Liver (tissue), 3 donors: Measurements from ENCODE around the gene STK33.

Source experiments
- EGR1 ChIP-seq, 2 donors: IDR thresholded peaks; 2 replicates each; pipeline ENCODE4 v1.6.1; 2016 to 2018; ENCODE audit warnings: antibody characterized with exemption in 2 of 2, low read depth in 2 of 2
- GABPA ChIP-seq, 2 donors: IDR thresholded peaks in 1 of 2; conservative IDR thresholded peaks in 1 of 2; 2 replicates each; pipeline ENCODE4 v1.6.1; 2016; ENCODE audit warnings: antibody characterized with exemption in 2 of 2, mild to moderate bottlenecking in 1 of 2, moderate library complexity in 1 of 2
- NR2F2 ChIP-seq: IDR thresholded peaks from 2 replicates; pipeline ENCODE4 v1.6.1; 2016; ENCODE audit warnings: antibody characterized with exemption
- SP1 ChIP-seq: IDR thresholded peaks from 2 replicates; pipeline ENCODE4 v1.6.1; 2018; ENCODE audit warnings: antibody characterized with exemption, mild to moderate bottlenecking
- TAF1 ChIP-seq: conservative IDR thresholded peaks from 2 replicates; pipeline ENCODE4 v1.6.1; 2016; ENCODE audit warnings: antibody characterized with exemption, mild to moderate bottlenecking
- TF ChIP-seq, protein P1 (sequence below): fragments of 150-350 bp; IDR thresholded peaks from 2 replicates; pipeline ENCODE4 v1.5.1; 2017; ENCODE audit warnings: improper control_type of control experiment, low read depth, low read length; ENCODE audit not compliant: missing input control
- TF ChIP-seq, protein P2 (sequence below): IDR thresholded peaks from 2 replicates; pipeline ENCODE4 v1.6.1; 2016; ENCODE audit warnings: antibody characterized with exemption
- donor health status: healthy.
- donor health status: healthy.

DNA sequence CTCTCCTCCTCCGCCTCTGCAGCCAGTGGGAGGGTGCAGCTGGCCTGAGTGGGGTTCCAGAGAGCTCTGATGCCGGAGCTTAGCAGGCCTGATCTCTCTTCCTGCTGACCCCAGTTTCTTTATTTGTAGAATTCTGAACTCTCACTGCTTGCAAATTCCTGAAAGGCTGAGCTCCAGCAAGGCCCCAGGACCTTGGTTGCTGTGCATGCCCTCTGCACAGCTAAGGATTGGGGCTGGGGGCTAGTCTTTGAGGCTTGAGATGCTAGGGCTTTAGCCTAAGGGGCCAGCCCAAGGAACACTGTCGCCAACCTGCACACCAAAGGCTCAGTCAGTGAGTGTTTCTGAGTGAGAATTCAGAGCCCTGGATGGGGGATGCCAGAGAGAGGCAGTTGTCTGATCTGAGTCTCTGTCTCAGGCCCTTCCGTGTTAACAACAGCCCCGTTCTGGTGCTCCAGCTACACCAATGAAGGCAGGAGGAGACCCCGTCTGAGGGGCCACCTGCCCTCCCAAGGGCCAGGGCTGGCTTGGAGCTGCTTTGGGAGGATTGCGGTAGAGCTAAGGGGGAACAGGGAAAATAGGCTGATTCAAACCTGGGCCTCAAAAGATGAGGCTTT, 224.3 kb downstream of the STK33 start:
- TF ChIP-seq, protein P1, sequence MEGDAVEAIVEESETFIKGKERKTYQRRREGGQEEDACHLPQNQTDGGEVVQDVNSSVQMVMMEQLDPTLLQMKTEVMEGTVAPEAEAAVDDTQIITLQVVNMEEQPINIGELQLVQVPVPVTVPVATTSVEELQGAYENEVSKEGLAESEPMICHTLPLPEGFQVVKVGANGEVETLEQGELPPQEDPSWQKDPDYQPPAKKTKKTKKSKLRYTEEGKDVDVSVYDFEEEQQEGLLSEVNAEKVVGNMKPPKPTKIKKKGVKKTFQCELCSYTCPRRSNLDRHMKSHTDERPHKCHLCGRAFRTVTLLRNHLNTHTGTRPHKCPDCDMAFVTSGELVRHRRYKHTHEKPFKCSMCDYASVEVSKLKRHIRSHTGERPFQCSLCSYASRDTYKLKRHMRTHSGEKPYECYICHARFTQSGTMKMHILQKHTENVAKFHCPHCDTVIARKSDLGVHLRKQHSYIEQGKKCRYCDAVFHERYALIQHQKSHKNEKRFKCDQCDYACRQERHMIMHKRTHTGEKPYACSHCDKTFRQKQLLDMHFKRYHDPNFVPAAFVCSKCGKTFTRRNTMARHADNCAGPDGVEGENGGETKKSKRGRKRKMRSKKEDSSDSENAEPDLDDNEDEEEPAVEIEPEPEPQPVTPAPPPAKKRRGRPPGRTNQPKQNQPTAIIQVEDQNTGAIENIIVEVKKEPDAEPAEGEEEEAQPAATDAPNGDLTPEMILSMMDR: no peak
- TF ChIP-seq TAF1 (no peak), EGR1 (IDR thresholded peaks at IDR 0.05; ENCODE audit: low read depth in 2 of 2) (no peak), SP1 (no peak), GABPA (IDR thresholded peaks at IDR 0.05 in 1 of 2, conservative IDR thresholded peaks at IDR 0.05 in 1 of 2) (no peak), NR2F2 (no peak)
- TF ChIP-seq, protein P2, sequence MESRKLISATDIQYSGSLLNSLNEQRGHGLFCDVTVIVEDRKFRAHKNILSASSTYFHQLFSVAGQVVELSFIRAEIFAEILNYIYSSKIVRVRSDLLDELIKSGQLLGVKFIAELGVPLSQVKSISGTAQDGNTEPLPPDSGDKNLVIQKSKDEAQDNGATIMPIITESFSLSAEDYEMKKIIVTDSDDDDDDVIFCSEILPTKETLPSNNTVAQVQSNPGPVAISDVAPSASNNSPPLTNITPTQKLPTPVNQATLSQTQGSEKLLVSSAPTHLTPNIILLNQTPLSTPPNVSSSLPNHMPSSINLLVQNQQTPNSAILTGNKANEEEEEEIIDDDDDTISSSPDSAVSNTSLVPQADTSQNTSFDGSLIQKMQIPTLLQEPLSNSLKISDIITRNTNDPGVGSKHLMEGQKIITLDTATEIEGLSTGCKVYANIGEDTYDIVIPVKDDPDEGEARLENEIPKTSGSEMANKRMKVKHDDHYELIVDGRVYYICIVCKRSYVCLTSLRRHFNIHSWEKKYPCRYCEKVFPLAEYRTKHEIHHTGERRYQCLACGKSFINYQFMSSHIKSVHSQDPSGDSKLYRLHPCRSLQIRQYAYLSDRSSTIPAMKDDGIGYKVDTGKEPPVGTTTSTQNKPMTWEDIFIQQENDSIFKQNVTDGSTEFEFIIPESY: no peak
